Measurements from ENCODE around the gene KCNQ1OT1.

KCNQ1OT1 gene

GRCh38 chr11:2581151-2581930 lies 118.5 kb downstream of the KCNQ1OT1 start:
- H3K9me3 Mint-ChIP-seq, result no peaks in the 10 kb centered on the region
- no peak overlapping the region for H3K4me3 Mint-ChIP-seq
- H3K4me1 Mint-ChIP-seq (ENCODE audit: low read depth), result no peaks in the 10 kb centered on the region
- no peaks in the 10 kb centered on the region for H3K27me3 Mint-ChIP-seq
- intact Hi-C loops (cut with micrococcal nuclease), result no loop called here
- no peak overlapping the region for H3K27ac Mint-ChIP-seq
- peaks cover 42% of the 10 kb centered on the region for H3K36me3 Mint-ChIP-seq (ENCODE audit: low read depth)

GRCh38 chr11:2580571-2581001 lies 119.2 kb downstream of the KCNQ1OT1 start:
- Mint-ChIP-seq H3K4me1 (ENCODE audit: low read depth) (no peaks in the 10 kb centered on the region), H3K27ac (no peak overlapping the region), H3K4me3 (no peak overlapping the region), H3K27me3 (no peaks in the 10 kb centered on the region), H3K9me3 (no peaks in the 10 kb centered on the region), H3K36me3 (ENCODE audit: low read depth) (peaks cover 49% of the 10 kb centered on the region)
- intact Hi-C loops (cut with micrococcal nuclease), result no loop called here

GRCh38 chr11:2580061-2580421 lies 119.8 kb downstream of the KCNQ1OT1 start:
- intact Hi-C loops (cut with micrococcal nuclease), result no loop called here
- Mint-ChIP-seq H3K4me1 (ENCODE audit: low read depth) (no peaks in the 10 kb centered on the region), H3K27me3 (no peaks in the 10 kb centered on the region), H3K9me3 (no peaks in the 10 kb centered on the region), H3K36me3 (ENCODE audit: low read depth) (peaks cover 55% of the 10 kb centered on the region), H3K4me3 (no peak overlapping the region), H3K27ac (no peak overlapping the region)

GRCh38 chr11:2579315-2580060 lies 120.3 kb downstream of the KCNQ1OT1 start:
- intact Hi-C loops (cut with micrococcal nuclease), result no loop called here
- Mint-ChIP-seq H3K36me3 (ENCODE audit: low read depth) (peaks cover 60% of the 10 kb centered on the region), H3K27me3 (no peaks in the 10 kb centered on the region)

GRCh38 chr11:2578929-2579270 lies 120.9 kb downstream of the KCNQ1OT1 start:
- intact Hi-C loops (cut with micrococcal nuclease), result no loop called here
- Mint-ChIP-seq H3K9me3 (no peaks in the 10 kb centered on the region), H3K27me3 (no peaks in the 10 kb centered on the region), H3K4me1 (ENCODE audit: low read depth) (no peaks in the 10 kb centered on the region), H3K4me3 (no peak overlapping the region), H3K27ac (no peak overlapping the region), H3K36me3 (ENCODE audit: low read depth) (peaks cover 66% of the 10 kb centered on the region)

More at GRCh38 chr11:2579315-2580060, 120.3 kb downstream of the KCNQ1OT1 start:
- Mint-ChIP-seq H3K4me3 (no peak overlapping the region), H3K9me3 (no peaks in the 10 kb centered on the region), H3K27ac (no peak overlapping the region), H3K4me1 (ENCODE audit: low read depth) (no peaks in the 10 kb centered on the region)

GRCh38 chr11:2577991-2578928 lies 121.5 kb downstream of the KCNQ1OT1 start:
- Mint-ChIP-seq H3K27me3 (no peaks in the 10 kb centered on the region), H3K4me3 (no peak overlapping the region), H3K9me3 (no peaks in the 10 kb centered on the region), H3K27ac (no peak overlapping the region), H3K4me1 (ENCODE audit: low read depth) (no peaks in the 10 kb centered on the region), H3K36me3 (ENCODE audit: low read depth) (peaks cover 73% of the 10 kb centered on the region)
- intact Hi-C loops (cut with micrococcal nuclease), result no loop called here

- H3K4me1 Mint-ChIP-seq (ENCODE audit: low read depth), result no peaks in the 10 kb centered on the region
- no peaks in the 10 kb centered on the region for H3K9me3 Mint-ChIP-seq
- H3K36me3 Mint-ChIP-seq (ENCODE audit: low read depth), result peaks cover 82% of the 10 kb centered on the region
- no peak overlapping the region for H3K27ac Mint-ChIP-seq
- intact Hi-C loops (cut with micrococcal nuclease), result no loop called here
- no peaks in the 10 kb centered on the region for H3K27me3 Mint-ChIP-seq
- H3K4me3 Mint-ChIP-seq, result no peak overlapping the region
These were observed 122.5 kb downstream of the KCNQ1OT1 start for GRCh38 chr11:2577031-2577990.

GRCh38 chr11:2576549-2576948 lies 123.2 kb downstream of the KCNQ1OT1 start:
- no peak overlapping the region for H3K4me3 Mint-ChIP-seq
- no peak overlapping the region for H3K27ac Mint-ChIP-seq
- H3K36me3 Mint-ChIP-seq (ENCODE audit: low read depth), result peaks cover 90% of the 10 kb centered on the region
- no peaks in the 10 kb centered on the region for H3K27me3 Mint-ChIP-seq
- H3K4me1 Mint-ChIP-seq (ENCODE audit: low read depth), result no peaks in the 10 kb centered on the region
- intact Hi-C loops (cut with micrococcal nuclease), result no loop called here
- H3K9me3 Mint-ChIP-seq, result no peaks in the 10 kb centered on the region

- no peaks in the 10 kb centered on the region for H3K4me1 Mint-ChIP-seq (ENCODE audit: low read depth)
- H3K9me3 Mint-ChIP-seq, result no peaks in the 10 kb centered on the region
These were observed 123.7 kb downstream of the KCNQ1OT1 start for GRCh38 chr11:2576111-2576510.

GRCh38 chr11:2575591-2576051 lies 124.2 kb downstream of the KCNQ1OT1 start:
- Mint-ChIP-seq H3K4me1 (ENCODE audit: low read depth) (no peaks in the 10 kb centered on the region), H3K36me3 (ENCODE audit: low read depth) (peaks cover 95% of the 10 kb centered on the region), H3K4me3 (no peak overlapping the region), H3K9me3 (no peaks in the 10 kb centered on the region), H3K27ac (no peak overlapping the region), H3K27me3 (no peaks in the 10 kb centered on the region)
- intact Hi-C loops (cut with micrococcal nuclease), result no loop called here

More at GRCh38 chr11:2576111-2576510, 123.7 kb downstream of the KCNQ1OT1 start:
- Mint-ChIP-seq H3K27ac (no peak overlapping the region), H3K4me3 (no peak overlapping the region), H3K27me3 (no peaks in the 10 kb centered on the region), H3K36me3 (ENCODE audit: low read depth) (peaks cover 94% of the 10 kb centered on the region)
- intact Hi-C loops (cut with micrococcal nuclease), result no loop called here

- Mint-ChIP-seq H3K27me3 (no peaks in the 10 kb centered on the region), H3K4me1 (ENCODE audit: low read depth) (no peaks in the 10 kb centered on the region), H3K27ac (no peak overlapping the region), H3K9me3 (no peaks in the 10 kb centered on the region), H3K36me3 (ENCODE audit: low read depth) (peaks cover 97% of the 10 kb centered on the region), H3K4me3 (no peak overlapping the region)
- intact Hi-C loops (cut with micrococcal nuclease), result no loop called here
These were observed 125.0 kb downstream of the KCNQ1OT1 start for GRCh38 chr11:2574553-2575535.

GRCh38 chr11:2574043-2574552 lies 125.7 kb downstream of the KCNQ1OT1 start:
- Mint-ChIP-seq H3K36me3 (ENCODE audit: low read depth) (peaks cover 93% of the 10 kb centered on the region), H3K4me3 (no peak overlapping the region), H3K9me3 (no peaks in the 10 kb centered on the region), H3K27me3 (no peaks in the 10 kb centered on the region), H3K27ac (no peak overlapping the region), H3K4me1 (ENCODE audit: low read depth) (no peaks in the 10 kb centered on the region)
- intact Hi-C loops (cut with micrococcal nuclease), result no loop called here

Measured in dendritic cell treated with granulocyte-macrophage colony-stimulating factor and Interleukin-4, amounts not matched to agents 40 ng/mL and 50 ng/mL, for 4 days (primary cell).